AG10803 (cell line): Measurements from ENCODE around the gene GCLM.
"Not testable (repeated sequence)": the region's sequence is repeated elsewhere in the genome, so short reads cannot be mapped to it uniquely, and the experiment has no call there.

Source experiments
- DNase-seq: peaks from one replicate; pipeline ENCODE4 v3.0.0; 2010; ENCODE audit warnings: low read depth
- H3K4me3 ChIP-seq: 2 replicates; pipeline ENCODE4 v1.5.1; 2011; ENCODE audit warnings: mild to moderate bottlenecking, low read length, control low read depth
- CTCF ChIP-seq: conservative IDR thresholded peaks from 2 replicates; pipeline ENCODE4 v1.5.1; 2011; ENCODE audit warnings: mild to moderate bottlenecking, low read length, control low read depth, inconsistent platforms

Gene GCLM

DNA sequence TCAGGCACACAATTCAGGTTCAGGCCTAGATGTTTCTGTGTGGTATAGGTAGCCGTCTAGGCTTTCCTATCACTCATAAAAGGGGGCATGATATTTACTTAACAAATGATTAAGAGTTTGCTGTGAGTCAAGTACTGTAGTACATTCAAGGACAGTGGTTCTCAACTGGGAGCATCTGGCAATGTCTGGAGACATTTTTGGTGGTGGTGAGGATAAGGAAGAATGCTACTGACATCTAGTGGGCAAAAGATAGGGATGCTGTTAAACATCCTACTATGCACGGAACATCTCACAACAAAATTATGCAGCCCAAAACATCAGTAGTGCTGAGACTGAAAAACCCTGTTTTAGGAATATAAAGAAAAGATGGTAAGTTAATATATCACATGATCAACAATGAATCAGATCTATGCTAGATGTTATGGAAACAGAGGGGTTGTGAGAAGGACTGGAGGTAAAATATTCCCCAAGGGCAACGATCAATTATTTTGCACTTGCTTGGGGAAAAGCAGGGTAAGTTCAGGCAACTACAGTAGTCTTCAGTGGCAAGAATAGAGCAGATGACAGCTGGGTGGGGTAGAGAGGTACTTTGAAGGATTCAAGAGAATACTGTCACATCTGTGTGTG is 35.1 kb downstream of the GCLM start:
- DNase-seq = peak; percentile 66
- TF ChIP-seq CTCF = peak; percentile 72

DNA sequence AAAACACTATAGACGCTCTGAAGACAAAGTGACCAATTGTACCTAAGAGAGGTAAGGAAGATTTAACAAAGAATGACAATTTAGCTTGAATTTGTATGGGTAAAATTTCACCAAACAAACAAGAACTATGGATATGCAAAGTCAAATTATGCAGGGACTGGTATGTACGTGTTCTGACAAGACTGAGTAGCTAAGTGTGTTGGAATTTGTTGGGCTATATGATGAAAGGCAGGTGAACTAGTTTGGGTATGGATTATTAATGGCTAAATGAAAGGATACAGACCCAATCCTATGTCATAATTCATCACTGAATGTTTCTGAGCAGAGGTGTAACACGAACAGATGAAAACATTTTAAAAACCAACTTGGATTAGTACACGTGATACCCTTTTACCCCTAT is 37.9 kb downstream of the GCLM start:
- DNase-seq = no peak
- H3K4me3 ChIP-seq = no peak overlapping the region
- no peak for TF ChIP-seq CTCF

More for the DNA sequence above, 35.1 kb downstream of the GCLM start:
- no peak overlapping the region for H3K4me3 ChIP-seq

- no peak for TF ChIP-seq CTCF
- no peak overlapping the region for H3K4me3 ChIP-seq
- DNase-seq = no peak
Observed at GRCh38 chr1:93869653-93870052, 39.6 kb downstream of the GCLM start.

- H3K4me3 ChIP-seq, DNase-seq: not testable (repeated sequence)
Observed at GRCh38 chr1:93868492-93868891, 40.7 kb downstream of the GCLM start.

GRCh38 chr1:93865253-93865652 is 44.0 kb downstream of the GCLM start:
- no peak for DNase-seq
- TF ChIP-seq CTCF = no peak
- H3K4me3 ChIP-seq = no peak overlapping the region

GRCh38 chr1:93864175-93864574 is 45.1 kb downstream of the GCLM start:
- DNase-seq = no peak
- no peak for TF ChIP-seq CTCF
- no peak overlapping the region for H3K4me3 ChIP-seq

- not testable (repeated sequence) for DNase-seq, H3K4me3 ChIP-seq
Observed at GRCh38 chr1:93857653-93858052, 51.6 kb downstream of the GCLM start.

GRCh38 chr1:93855983-93856382 is 53.2 kb downstream of the GCLM start:
- not testable (repeated sequence) for DNase-seq, H3K4me3 ChIP-seq

- DNase-seq = no peak
- TF ChIP-seq CTCF = no peak
- H3K4me3 ChIP-seq = no peak overlapping the region
Observed at GRCh38 chr1:93853940-93854339, 55.3 kb downstream of the GCLM start.
